Nephron progenitor cell (in vitro differentiated cells): ENCODE results near the gene PVALB.

Experiments
- DNase-seq: peaks from one replicate; pipeline ENCODE4 v3.0.0; 2021
- H3K27ac Mint-ChIP-seq: 2 replicates; pipeline ENCODE4 v1.8.0; 2021; ENCODE audit warnings: mild to moderate bottlenecking, moderate library complexity, mixed read lengths
- H3K27me3 Mint-ChIP-seq: 2 replicates; pipeline ENCODE4 v1.8.0; 2021; ENCODE audit warnings: mild to moderate bottlenecking, low read depth, mixed read lengths; ENCODE audit not compliant: poor library complexity
- H3K36me3 Mint-ChIP-seq: 2 replicates; pipeline ENCODE4 v1.8.0; 2021; ENCODE audit warnings: low read depth, mixed read lengths
- H3K4me1 Mint-ChIP-seq: 2 replicates; pipeline ENCODE4 v1.8.0; 2021; ENCODE audit warnings: mixed read lengths
- H3K4me3 Mint-ChIP-seq: 2 replicates; pipeline ENCODE4 v1.8.0; 2021; ENCODE audit warnings: mild to moderate bottlenecking, moderate library complexity, mixed read lengths
- H3K9me3 Mint-ChIP-seq: 2 replicates; pipeline ENCODE4 v1.8.0; 2021; ENCODE audit warnings: mild to moderate bottlenecking, moderate library complexity, mixed read lengths
- TF ChIP-seq, protein P1 (sequence below): fragments of 200-600 bp; sonication (generic); IDR thresholded peaks from 2 replicates; pipeline ENCODE4 v1.5.0; 2021; ENCODE audit warnings: antibody characterized with exemption

Gene PVALB

GRCh38 chr22:36858156-36858555, 41.3 kb upstream of the PVALB start:
- Mint-ChIP-seq H3K27me3 (peaks cover 40% of the 10 kb centered on the region), H3K27ac (no peak overlapping the region), H3K9me3 (no peaks in the 10 kb centered on the region), H3K4me3 (no peak overlapping the region), H3K4me1 (peaks cover 16% of the 10 kb centered on the region), H3K36me3 (no peaks in the 10 kb centered on the region)
- TF ChIP-seq, protein P1, sequence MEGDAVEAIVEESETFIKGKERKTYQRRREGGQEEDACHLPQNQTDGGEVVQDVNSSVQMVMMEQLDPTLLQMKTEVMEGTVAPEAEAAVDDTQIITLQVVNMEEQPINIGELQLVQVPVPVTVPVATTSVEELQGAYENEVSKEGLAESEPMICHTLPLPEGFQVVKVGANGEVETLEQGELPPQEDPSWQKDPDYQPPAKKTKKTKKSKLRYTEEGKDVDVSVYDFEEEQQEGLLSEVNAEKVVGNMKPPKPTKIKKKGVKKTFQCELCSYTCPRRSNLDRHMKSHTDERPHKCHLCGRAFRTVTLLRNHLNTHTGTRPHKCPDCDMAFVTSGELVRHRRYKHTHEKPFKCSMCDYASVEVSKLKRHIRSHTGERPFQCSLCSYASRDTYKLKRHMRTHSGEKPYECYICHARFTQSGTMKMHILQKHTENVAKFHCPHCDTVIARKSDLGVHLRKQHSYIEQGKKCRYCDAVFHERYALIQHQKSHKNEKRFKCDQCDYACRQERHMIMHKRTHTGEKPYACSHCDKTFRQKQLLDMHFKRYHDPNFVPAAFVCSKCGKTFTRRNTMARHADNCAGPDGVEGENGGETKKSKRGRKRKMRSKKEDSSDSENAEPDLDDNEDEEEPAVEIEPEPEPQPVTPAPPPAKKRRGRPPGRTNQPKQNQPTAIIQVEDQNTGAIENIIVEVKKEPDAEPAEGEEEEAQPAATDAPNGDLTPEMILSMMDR: no peak
- DNase-seq: no peak

GRCh38 chr22:36856792-36857135, 39.9 kb upstream of the PVALB start:
- H3K36me3 Mint-ChIP-seq: no peaks in the 10 kb centered on the region
- DNase-seq: no peak
- no peaks in the 10 kb centered on the region for H3K9me3 Mint-ChIP-seq
- TF ChIP-seq, protein P1: no peak
- H3K4me3 Mint-ChIP-seq: no peak overlapping the region
- H3K27me3 Mint-ChIP-seq: peaks cover 46% of the 10 kb centered on the region
- H3K4me1 Mint-ChIP-seq: peaks cover 21% of the 10 kb centered on the region
- H3K27ac Mint-ChIP-seq: no peak overlapping the region

GRCh38 chr22:36856121-36856791, 39.4 kb upstream of the PVALB start:
- no peak overlapping the region for H3K27ac Mint-ChIP-seq
- DNase-seq: peak; percentile 99

DNA sequence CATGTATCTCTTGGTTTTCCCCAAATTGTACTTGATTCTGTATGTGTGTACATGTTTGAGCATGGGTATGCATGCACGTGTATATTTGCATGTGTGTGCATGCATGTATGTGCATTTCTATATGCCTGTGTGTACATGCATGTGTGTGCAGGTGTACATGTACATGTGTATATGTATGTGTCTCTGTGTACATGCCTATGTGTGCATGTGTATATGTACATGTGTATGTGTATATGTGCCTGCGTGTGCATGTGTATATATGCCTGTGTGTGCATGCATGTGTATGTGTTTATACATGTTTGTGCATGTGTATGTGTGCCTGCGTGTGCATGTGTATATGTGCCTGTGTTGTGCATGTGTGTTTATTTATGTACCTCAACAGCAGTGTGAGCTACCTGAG, 38.6 kb upstream of the PVALB start:
- Mint-ChIP-seq H3K27ac (no peak overlapping the region), H3K36me3 (no peaks in the 10 kb centered on the region), H3K4me3 (no peak overlapping the region), H3K9me3 (no peaks in the 10 kb centered on the region), H3K27me3 (peaks cover 46% of the 10 kb centered on the region), H3K4me1 (peaks cover 34% of the 10 kb centered on the region)
- no peak for DNase-seq
- TF ChIP-seq, protein P1: no peak

More at GRCh38 chr22:36856121-36856791, 39.4 kb upstream of the PVALB start:
- H3K36me3 Mint-ChIP-seq: no peaks in the 10 kb centered on the region
- peaks cover 26% of the 10 kb centered on the region for H3K4me1 Mint-ChIP-seq
- no peak overlapping the region for H3K4me3 Mint-ChIP-seq
- H3K9me3 Mint-ChIP-seq: no peaks in the 10 kb centered on the region
- TF ChIP-seq, protein P1: peak; percentile 100
- peaks cover 46% of the 10 kb centered on the region for H3K27me3 Mint-ChIP-seq

DNA sequence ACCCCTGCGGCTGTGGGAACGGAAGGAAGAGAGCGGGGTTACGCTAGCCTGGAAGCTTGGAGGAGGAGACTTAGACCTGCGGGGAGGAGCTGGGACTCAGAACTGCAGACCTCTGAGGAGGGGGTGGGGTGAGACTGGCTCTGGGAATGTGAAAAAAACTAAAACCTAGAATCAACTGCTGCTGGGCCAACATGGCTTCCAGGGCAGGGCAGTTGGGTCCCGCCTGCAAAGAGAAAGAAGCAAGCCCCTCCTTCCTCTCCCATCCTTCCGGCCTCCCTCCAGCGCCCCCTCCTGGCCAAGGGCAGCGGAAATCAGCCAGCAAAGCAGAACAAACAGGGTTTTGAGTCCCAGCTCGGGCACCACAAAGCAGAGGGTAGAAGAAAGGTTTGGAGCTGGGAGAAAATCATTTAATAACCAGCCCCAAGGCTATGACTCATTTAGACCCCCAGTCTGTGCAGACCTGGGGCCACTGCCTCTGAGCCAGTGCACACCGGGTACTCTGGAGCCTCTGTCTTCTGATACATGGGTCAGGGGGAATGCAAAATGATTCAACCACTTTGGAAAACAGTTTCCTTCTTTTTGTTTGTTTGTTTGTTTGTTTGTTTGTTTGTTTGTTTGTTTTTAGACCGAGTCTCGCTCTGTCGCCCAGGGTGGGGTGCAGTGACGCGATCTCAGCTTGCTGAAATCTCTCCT, 36.7 kb upstream of the PVALB start:
- peak; percentile 81 for DNase-seq
- H3K27me3 Mint-ChIP-seq: peaks cover 45% of the 10 kb centered on the region
- no peaks in the 10 kb centered on the region for H3K36me3 Mint-ChIP-seq
- H3K4me3 Mint-ChIP-seq: no peak overlapping the region
- TF ChIP-seq, protein P1: peak; percentile 59
- H3K4me1 Mint-ChIP-seq: peaks cover 44% of the 10 kb centered on the region
- H3K9me3 Mint-ChIP-seq: no peaks in the 10 kb centered on the region
- H3K27ac Mint-ChIP-seq: no peak overlapping the region
